Activated CD4-positive, alpha-beta memory T cell treated with anti-CD3 and anti-CD28 coated beads, Interleukin-2, amount 10 ng/mL, durations not matched to agents 7 days and 5 days (primary cell): ENCODE measurements around the gene SH3D19. TPM values are rescaled to one million over a fixed set of nuclear protein-coding genes. Genes with fewer than 3 reads are reported as not detected.

ENCODE experiments used
- CTCF ChIA-PET: fragments of 350-600 bp; sonication (Branson Sonifier 250); formaldehyde crosslinking; loops from one replicate; lab custom pipeline; 2021; ENCODE audit warnings: antibody characterized with exemption, inconsistent platforms; lab: Charles Lee
- POLR2A ChIA-PET: fragments of 350-600 bp; sonication (Branson Sonifier 250); formaldehyde crosslinking; loops from one replicate; lab custom pipeline; 2021; ENCODE audit warnings: antibody characterized with exemption; lab: Charles Lee
- DNase-seq: peaks from one replicate; pipeline ENCODE4 v3.0.0-alpha.2; 2020
- H3K27ac Mint-ChIP-seq: one replicate; pipeline ENCODE4 v1.8.0; 2021; ENCODE audit warnings: mild to moderate bottlenecking, mixed read lengths
- H3K27me3 Mint-ChIP-seq: one replicate; pipeline ENCODE4 v1.8.0; 2021; ENCODE audit warnings: mixed read lengths
- H3K36me3 Mint-ChIP-seq: one replicate; pipeline ENCODE4 v1.8.0; 2021; ENCODE audit warnings: low read depth, mixed read lengths
- H3K4me1 Mint-ChIP-seq: one replicate; pipeline ENCODE4 v1.8.0; 2021; ENCODE audit warnings: mixed read lengths
- H3K4me3 Mint-ChIP-seq: one replicate; pipeline ENCODE4 v1.8.0; 2021; ENCODE audit warnings: mild to moderate bottlenecking, mixed read lengths
- H3K9me3 Mint-ChIP-seq: one replicate; pipeline ENCODE4 v1.8.0; 2021; ENCODE audit warnings: mixed read lengths
- total RNA-seq, 2 experiments: library from RNA; stranded (reverse); gene quantifications; one replicate each; pipeline ENCODE4 v1.2.3, GENCODE V29; 2021

Gene SH3D19
- total RNA-seq, 2 experiments from 2014 or later = not detected

DNA sequence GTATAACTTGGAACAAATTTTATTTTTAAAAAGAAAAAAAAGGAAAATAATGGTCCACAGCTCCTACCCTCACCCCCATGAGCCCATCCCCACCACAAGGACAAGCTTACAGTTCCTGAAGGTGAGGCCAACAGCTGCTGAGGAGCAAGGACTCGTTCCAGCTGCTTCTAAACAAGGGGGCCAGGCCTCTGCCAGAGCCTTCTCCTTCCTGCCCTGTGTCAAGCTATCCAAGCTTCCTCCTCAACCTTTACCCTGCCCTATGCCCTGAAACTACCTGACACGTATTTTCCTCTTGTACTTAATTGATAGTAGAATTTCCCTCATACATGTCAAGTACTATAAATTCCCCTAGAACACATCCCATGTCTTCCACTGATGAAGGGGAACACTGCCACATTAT is 8.8 kb downstream of the SH3D19 start:
- Mint-ChIP-seq H3K27me3 (peaks cover 17% of the 10 kb centered on the region), H3K36me3 (no peaks in the 10 kb centered on the region), H3K4me3 (no peak overlapping the region), H3K9me3 (no peaks in the 10 kb centered on the region), H3K27ac (no peak overlapping the region), H3K4me1 (no peaks in the 10 kb centered on the region)
- ChIA-PET CTCF (no interaction called here), POLR2A (interaction anchor here (1.1 kb wide), 1 partner anchor 12 kb away, joined by 3 read pairs; no protein-coding TSS in a partner anchor)
- no peak for DNase-seq

DNA sequence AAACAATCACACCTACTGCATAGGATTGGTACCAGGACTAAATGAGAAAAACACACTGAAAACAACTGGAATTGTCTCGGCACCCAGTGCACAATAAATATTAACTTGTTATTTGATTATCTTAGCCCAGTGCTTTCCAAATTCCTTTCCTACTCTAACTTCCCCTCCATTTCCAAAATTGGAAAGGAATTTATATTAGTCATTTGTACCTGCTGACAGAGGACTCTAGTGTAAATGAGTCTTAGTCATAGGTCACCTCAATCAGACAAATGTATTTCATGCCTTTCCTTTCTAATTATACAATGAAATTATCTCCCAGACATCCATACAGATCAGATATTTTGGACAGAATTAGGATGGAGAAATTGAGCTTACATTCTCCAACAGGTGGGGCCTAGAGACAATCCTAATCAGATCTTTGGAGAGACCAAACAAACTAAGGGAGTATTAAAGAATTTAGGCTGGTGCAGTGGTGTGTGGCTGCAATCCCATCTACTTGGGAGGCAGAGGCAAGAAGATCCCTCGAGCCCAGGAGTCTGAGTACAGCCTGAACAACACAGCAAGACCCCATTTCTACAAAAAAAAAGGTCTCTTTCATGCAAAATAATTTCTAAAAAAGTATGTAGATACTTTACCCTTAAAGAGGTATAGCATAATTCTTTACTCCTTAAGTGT is 10.1 kb downstream of the SH3D19 start:
- no peaks in the 10 kb centered on the region for H3K9me3 Mint-ChIP-seq
- no peak for DNase-seq
- POLR2A ChIA-PET = no interaction called here
- peaks cover 10% of the 10 kb centered on the region for H3K27me3 Mint-ChIP-seq
- no peaks in the 10 kb centered on the region for H3K4me1 Mint-ChIP-seq
- H3K27ac Mint-ChIP-seq = no peak overlapping the region
- CTCF ChIA-PET = no interaction called here
- no peaks in the 10 kb centered on the region for H3K36me3 Mint-ChIP-seq
- no peak overlapping the region for H3K4me3 Mint-ChIP-seq

DNA sequence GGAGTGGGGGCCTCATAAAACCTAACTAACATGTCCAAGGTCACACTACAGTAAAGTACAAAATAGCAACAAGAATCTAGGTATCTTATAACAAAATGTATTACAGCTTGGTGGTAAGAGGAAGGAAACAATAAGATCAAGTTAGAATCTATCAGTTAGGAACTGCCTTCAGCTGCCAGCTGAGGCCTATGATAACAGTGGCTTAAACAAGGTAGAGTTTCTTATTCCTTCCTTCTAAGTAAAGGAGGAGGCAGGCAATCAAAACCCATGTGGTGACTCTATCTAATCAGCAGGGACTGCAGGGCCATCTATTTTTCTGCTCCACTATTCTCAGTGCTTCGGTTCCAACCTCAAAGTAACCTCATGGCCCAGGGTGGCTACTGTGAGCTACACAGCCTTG is 10.9 kb downstream of the SH3D19 start:
- ChIA-PET CTCF (no interaction called here), POLR2A (no interaction called here)
- no peak for DNase-seq
- Mint-ChIP-seq H3K27ac (no peak overlapping the region), H3K4me1 (no peaks in the 10 kb centered on the region), H3K9me3 (no peaks in the 10 kb centered on the region), H3K27me3 (peaks cover 2% of the 10 kb centered on the region), H3K4me3 (no peak overlapping the region), H3K36me3 (no peaks in the 10 kb centered on the region)

DNA sequence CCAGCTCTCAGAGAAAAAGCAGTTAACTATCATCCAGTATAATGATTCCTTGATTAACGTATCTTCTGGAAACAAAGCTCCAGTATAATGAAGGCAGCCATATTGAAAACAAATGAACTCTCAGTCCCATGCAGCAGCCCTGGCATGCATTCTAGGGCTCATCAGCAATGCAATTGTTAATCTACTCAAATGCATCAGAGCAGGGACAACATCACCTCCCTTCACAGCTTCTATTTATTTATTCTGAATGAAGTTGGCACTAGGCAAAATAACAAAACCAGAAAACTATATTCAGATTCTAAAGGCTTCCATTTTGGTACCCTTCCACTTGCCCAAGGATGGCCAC is 11.4 kb downstream of the SH3D19 start:
- CTCF ChIA-PET = no interaction called here
- Mint-ChIP-seq H3K4me3 (no peak overlapping the region), H3K4me1 (no peaks in the 10 kb centered on the region), H3K9me3 (no peaks in the 10 kb centered on the region), H3K36me3 (no peaks in the 10 kb centered on the region), H3K27ac (no peak overlapping the region), H3K27me3 (peaks cover 2% of the 10 kb centered on the region)
- no peak for DNase-seq
- POLR2A ChIA-PET = no interaction called here

DNA sequence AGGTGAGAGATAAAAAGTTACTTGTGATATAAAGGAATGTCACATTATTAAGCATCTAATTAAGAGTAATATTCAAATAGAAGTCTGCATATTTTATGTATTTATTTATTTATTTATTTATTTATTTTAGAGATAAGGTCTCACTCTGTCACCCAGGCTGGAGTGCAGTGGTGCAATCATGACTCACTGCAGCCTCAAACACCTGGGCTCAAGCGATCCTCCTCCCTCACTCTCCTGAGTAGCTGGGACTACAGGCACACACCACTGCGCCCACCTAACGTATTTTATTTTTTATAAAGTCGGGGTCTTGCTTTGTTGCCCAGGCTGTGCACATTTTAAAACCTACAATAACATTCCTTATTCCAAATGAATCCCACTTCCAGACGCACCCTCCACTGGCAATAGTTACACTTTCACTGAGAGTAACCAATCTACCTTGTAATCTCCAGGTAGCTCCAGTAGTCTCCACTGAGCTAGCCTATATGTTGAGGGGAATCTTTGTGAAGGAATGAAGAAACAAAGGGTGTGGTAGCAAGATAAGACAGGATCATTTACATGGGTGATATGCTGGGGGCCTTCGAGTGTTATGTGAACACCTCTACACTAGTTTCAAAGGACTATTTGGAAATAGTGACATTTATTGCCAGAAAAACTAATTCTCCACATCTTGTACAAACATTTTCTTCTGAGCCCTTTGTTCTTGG is 11.9 kb downstream of the SH3D19 start:
- Mint-ChIP-seq H3K9me3 (no peaks in the 10 kb centered on the region), H3K36me3 (no peaks in the 10 kb centered on the region), H3K4me3 (no peak overlapping the region), H3K27ac (no peak overlapping the region), H3K27me3 (peaks cover 2% of the 10 kb centered on the region), H3K4me1 (no peaks in the 10 kb centered on the region)
- no peak for DNase-seq
- ChIA-PET CTCF (no interaction called here), POLR2A (no interaction called here)

DNA sequence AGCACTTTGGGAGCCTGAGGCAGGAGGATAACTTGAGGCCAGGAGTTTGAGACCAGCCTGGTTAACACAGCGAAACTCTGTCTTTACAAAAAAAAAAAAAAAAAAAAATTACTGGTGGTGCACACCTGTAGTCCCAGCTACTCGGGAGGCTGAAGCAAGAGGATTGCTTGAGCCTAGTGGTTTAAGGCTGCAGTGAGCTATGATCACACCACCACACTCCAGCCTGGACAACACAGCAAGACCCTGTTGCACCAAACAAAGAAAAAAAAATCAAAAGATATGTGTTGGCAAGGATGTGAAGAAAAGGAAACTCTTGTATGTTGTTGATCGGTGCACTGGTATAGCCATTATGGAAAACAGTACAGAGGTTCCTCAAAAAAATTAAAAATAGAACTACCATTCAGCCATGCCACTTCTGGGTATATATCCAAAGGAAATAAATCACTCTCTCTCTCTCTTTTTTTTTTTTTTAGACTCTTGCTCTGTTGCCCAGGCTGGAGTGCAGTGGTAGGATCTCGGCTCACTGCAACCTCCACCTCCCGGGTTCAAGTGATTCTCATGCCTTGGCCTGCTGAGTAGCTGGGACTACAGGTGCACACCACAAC is 15.2 kb downstream of the SH3D19 start:
- no peak overlapping the region for H3K4me3 Mint-ChIP-seq
- no peaks in the 10 kb centered on the region for H3K36me3 Mint-ChIP-seq
- no peak for DNase-seq
- ChIA-PET CTCF (no interaction called here), POLR2A (no interaction called here)
- no peaks in the 10 kb centered on the region for H3K4me1 Mint-ChIP-seq
- no peak overlapping the region for H3K27ac Mint-ChIP-seq
- H3K9me3 Mint-ChIP-seq = no peaks in the 10 kb centered on the region
- no peaks in the 10 kb centered on the region for H3K27me3 Mint-ChIP-seq

DNA sequence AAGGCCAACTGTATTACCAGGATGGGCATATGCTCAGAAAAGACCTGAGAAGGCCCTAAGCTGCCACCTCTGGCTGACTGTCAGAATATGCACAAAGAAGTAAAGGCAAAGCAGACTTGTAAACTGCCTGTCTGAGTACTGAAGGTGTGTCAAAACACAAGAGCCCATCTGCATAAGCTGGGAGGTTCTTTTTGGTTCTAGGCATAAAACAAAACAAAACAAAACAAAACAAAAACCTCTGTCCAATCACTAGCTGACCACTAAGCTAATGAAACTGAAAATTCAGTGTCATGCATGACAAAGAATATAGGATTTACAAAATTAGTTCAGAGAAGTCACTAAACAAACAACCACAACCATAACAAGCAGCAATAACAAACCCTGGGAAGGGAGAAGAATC is 20.6 kb downstream of the SH3D19 start:
- peaks cover 6% of the 10 kb centered on the region for H3K27me3 Mint-ChIP-seq
- no peaks in the 10 kb centered on the region for H3K36me3 Mint-ChIP-seq
- H3K4me1 Mint-ChIP-seq = no peaks in the 10 kb centered on the region
- CTCF ChIA-PET = interaction anchor here (1.6 kb wide), 1 partner anchor 28 kb away, joined by 5 read pairs; the partner anchor contains the start of gene PRSS48
- no peak for DNase-seq
- H3K27ac Mint-ChIP-seq = no peak overlapping the region
- POLR2A ChIA-PET = interaction anchor here (1.2 kb wide), 1 partner anchor 12 kb away, joined by 3 read pairs; no protein-coding TSS in a partner anchor
- H3K4me3 Mint-ChIP-seq = no peak overlapping the region
- H3K9me3 Mint-ChIP-seq = no peaks in the 10 kb centered on the region

DNA sequence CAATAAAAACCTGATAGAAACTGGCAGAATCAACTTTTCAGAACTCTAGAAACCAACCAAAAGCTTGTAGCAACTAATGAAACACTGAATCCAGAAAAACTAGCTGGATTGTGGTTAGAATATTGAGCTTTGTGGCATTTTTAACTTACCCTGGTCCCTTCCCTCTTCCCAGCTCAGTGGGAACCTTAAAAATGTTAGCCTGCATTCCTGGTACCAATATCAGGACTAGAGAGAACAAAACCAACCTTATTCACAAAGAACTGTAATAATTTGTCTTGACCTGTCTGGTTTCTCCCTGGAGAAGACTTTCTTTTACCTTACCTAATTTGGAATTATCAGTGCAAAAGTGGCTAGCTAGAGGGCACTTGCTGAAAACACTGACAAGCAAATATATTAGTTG is 21.2 kb downstream of the SH3D19 start:
- DNase-seq = no peak
- POLR2A ChIA-PET = interaction anchor here (1.2 kb wide), 1 partner anchor 13 kb away, joined by 3 read pairs; no protein-coding TSS in a partner anchor
- Mint-ChIP-seq H3K27me3 (peaks cover 6% of the 10 kb centered on the region), H3K9me3 (no peaks in the 10 kb centered on the region), H3K27ac (no peak overlapping the region), H3K36me3 (no peaks in the 10 kb centered on the region), H3K4me3 (no peak overlapping the region), H3K4me1 (no peaks in the 10 kb centered on the region)
- CTCF ChIA-PET = interaction anchor here (1.6 kb wide), 1 partner anchor 28 kb away, joined by 5 read pairs; the partner anchor contains the start of gene PRSS48

DNA sequence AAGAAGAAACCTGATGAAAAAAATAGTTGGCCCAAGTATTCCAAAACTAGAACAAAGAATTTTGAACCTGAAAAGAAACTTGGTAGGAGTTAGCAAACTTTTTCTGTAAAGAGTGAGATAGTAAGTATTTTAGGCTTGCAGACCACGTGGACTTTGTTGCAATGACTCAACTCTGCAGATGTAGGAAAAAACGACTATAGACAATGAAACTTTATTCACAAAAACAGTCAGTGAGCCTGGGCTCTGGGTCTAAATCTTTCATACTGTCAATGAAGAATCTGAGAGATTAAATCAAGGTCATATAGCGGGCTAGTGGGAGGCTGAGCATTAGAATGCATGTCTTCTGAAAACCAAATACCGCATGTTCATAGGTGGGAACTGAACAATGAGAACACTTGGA is 23.0 kb downstream of the SH3D19 start:
- H3K4me1 Mint-ChIP-seq = no peaks in the 10 kb centered on the region
- H3K27ac Mint-ChIP-seq = no peak overlapping the region
- H3K27me3 Mint-ChIP-seq = peaks cover 6% of the 10 kb centered on the region
- POLR2A ChIA-PET = no interaction called here
- no peaks in the 10 kb centered on the region for H3K36me3 Mint-ChIP-seq
- no peak for DNase-seq
- H3K9me3 Mint-ChIP-seq = no peaks in the 10 kb centered on the region
- CTCF ChIA-PET = no interaction called here
- no peak overlapping the region for H3K4me3 Mint-ChIP-seq

DNA sequence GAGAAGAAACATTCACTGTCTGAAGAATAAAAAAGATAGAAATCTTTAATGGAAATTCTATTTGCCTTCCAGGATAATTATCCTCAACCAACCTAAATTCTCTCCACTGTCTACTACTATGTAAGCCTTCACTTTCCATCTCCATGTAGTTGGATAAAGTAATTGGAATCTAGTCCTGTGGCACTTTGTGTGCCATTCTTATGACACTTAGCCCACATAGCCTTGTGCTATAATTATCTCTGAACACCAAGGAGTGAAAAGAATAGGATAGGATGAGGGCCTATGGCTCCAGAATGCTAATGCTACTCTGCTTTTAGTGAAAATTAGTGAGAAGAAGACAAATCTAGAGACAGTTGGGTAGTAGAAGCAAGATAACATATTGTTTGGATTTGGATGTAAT is 28.2 kb downstream of the SH3D19 start:
- Mint-ChIP-seq H3K4me1 (no peaks in the 10 kb centered on the region), H3K9me3 (no peaks in the 10 kb centered on the region), H3K36me3 (no peaks in the 10 kb centered on the region), H3K4me3 (no peak overlapping the region), H3K27me3 (peaks cover 6% of the 10 kb centered on the region), H3K27ac (no peak overlapping the region)
- POLR2A ChIA-PET = no interaction called here
- no peak for DNase-seq
- CTCF ChIA-PET = no interaction called here

DNA sequence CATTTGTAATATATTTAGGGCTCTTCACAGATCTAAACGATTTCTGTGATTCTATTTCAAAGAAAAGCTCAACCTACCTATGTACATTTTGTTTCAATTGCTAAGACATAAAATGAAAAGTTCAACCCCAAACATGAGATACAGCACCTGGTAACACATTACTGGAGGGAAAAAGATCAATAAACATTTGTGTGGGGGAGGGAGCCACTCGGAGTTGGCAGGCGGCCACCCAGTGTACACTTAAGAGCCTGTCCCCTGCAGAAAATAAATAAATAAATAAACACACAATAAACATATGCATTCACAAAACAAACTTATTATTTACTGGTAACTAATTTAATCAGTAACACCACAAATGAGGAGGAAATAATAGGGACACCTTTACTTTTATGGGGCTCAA is 29.2 kb downstream of the SH3D19 start:
- no peak overlapping the region for H3K27ac Mint-ChIP-seq
- no peak for DNase-seq
- H3K4me3 Mint-ChIP-seq = no peak overlapping the region
- H3K9me3 Mint-ChIP-seq = no peaks in the 10 kb centered on the region
- peaks cover 3% of the 10 kb centered on the region for H3K27me3 Mint-ChIP-seq
- no peaks in the 10 kb centered on the region for H3K36me3 Mint-ChIP-seq
- CTCF ChIA-PET = no interaction called here
- POLR2A ChIA-PET = no interaction called here
- H3K4me1 Mint-ChIP-seq = no peaks in the 10 kb centered on the region

DNA sequence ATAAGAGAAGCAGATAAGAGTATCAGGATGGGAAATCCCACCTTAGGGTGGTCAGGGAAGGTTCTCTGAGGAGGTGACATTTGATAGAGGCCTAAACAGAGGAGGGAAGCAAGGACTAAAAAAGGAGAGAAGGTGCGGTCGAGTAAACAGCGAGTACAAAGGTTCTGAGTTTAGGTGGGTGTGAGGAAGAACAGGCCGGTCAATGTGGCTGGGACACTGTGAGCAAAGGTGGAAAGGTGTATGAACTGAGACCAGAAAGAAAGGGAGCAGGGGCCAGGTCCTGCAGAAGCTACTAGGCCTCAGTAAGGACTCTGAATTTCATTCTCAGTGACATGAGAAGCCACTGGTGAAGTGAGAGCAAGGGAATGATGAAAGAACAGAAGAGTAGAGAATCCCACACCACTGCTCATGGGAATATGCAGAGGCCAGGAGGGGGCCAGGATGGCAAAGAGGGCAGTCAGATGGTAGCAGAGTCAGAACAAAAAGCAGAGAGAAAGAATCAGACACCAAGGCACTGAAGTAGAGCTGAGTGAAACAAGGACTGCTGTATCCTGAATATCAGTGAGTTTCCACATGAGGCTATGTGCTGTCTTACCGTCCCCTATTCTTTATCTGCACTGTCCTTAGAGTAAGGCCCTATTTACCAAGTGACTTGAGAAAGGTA is 30.4 kb downstream of the SH3D19 start:
- Mint-ChIP-seq H3K27ac (no peak overlapping the region), H3K36me3 (no peaks in the 10 kb centered on the region), H3K27me3 (no peaks in the 10 kb centered on the region), H3K9me3 (no peaks in the 10 kb centered on the region), H3K4me1 (no peaks in the 10 kb centered on the region), H3K4me3 (no peak overlapping the region)
- DNase-seq = no peak
- POLR2A ChIA-PET = no interaction called here
- CTCF ChIA-PET = no interaction called here

DNA sequence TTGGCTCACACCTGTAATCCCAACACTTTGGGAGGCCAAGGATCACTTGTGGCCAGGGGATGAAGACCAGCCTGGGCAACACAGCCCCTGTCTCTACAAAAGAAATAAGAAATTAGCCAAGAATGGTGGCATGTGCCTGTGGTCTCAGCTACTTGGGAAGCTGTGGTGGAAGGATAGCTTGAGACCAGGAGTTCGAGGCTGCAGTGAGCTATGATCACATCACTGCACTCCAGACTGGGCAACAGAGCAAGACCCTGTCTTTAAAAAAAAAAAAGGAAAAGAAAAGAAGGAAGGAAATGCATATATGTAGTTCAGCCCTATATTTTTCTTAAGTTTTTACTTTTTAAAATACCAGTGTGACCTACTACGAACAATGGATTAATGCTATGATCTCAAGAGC is 33.4 kb downstream of the SH3D19 start:
- H3K27ac Mint-ChIP-seq = no peak overlapping the region
- no peaks in the 10 kb centered on the region for H3K9me3 Mint-ChIP-seq
- H3K27me3 Mint-ChIP-seq = no peaks in the 10 kb centered on the region
- ChIA-PET POLR2A (no interaction called here), CTCF (no interaction called here)
- no peaks in the 10 kb centered on the region for H3K4me1 Mint-ChIP-seq
- no peak overlapping the region for H3K4me3 Mint-ChIP-seq
- DNase-seq = no peak
- H3K36me3 Mint-ChIP-seq = no peaks in the 10 kb centered on the region
